Astrocyte (in vitro differentiated cells and primary cell): ENCODE measurements around the gene CFAP43.

Experiments used
- CTCF ChIP-seq: IDR thresholded peaks from 2 replicates; pipeline ENCODE4 v1.5.1; 2011; ENCODE audit warnings: low read depth, mild to moderate bottlenecking, inconsistent platforms, low read length, moderate library complexity; ENCODE audit not compliant: insufficient read depth
- EZH2 ChIP-seq: IDR thresholded peaks from 2 replicates; pipeline ENCODE4 v1.6.1; 2012; ENCODE audit warnings: mild to moderate bottlenecking, low read length, inconsistent platforms; ENCODE audit not compliant: insufficient read depth

GRCh38 chr10:104253106-104253505 lies 20.9 kb upstream of the CFAP43 start:
- TF ChIP-seq CTCF, result no peak
- TF ChIP-seq EZH2, result no peak
